Prostate gland (tissue), 2 donors: ENCODE data around the gene HNF4A. TPM values are rescaled to one million over a fixed set of nuclear protein-coding genes. Genes with fewer than 3 reads are reported as not detected.

Experiments used
- DNase-seq: peaks from one replicate; pipeline ENCODE4 v3.0.0-alpha.2; 2019; ENCODE audit warnings: low spot score
- H3K27ac ChIP-seq, 2 donors: fragments of 200-600 bp; sonication (generic); 2 replicates each; pipeline ENCODE4 v1.5.1; 2017 to 2019
- H3K27me3 ChIP-seq: fragments of 200-600 bp; sonication (generic); replicated peaks from 2 replicates; pipeline ENCODE4 v1.5.1; 2019; ENCODE audit not compliant: insufficient read depth
- H3K36me3 ChIP-seq, 2 donors: fragments of 200-600 bp; sonication (generic); 1 replicate in 1 of 2; 2 replicates in 1 of 2; pipeline versions ENCODE4 v1.5.1 to v1.8.1; 2017 to 2019
- H3K4me1 ChIP-seq: fragments of 200-600 bp; sonication (generic); replicated peaks from 2 replicates; pipeline ENCODE4 v1.5.1; 2019
- H3K4me3 ChIP-seq, 2 donors: fragments of 200-600 bp; sonication (generic); 2 replicates each; pipeline ENCODE4 v1.5.1; 2017 to 2019
- H3K9me3 ChIP-seq: fragments of 200-600 bp; sonication (generic); 2 replicates; pipeline ENCODE4 v1.5.1; 2017
- POLR2A ChIP-seq: fragments of 450-650 bp; IDR thresholded peaks from one replicate; pipeline ENCODE4 v1.6.1; 2016; ENCODE audit warnings: antibody characterized with exemption, mild to moderate bottlenecking
- POLR2AphosphoS5 ChIP-seq: sonication (generic); formaldehyde crosslinking; IDR thresholded peaks from one replicate; pipeline ENCODE4 v1.6.1; 2017; ENCODE audit warnings: antibody characterized with exemption
- WGBS: methylation state at CpG from one replicate; pipeline ENCODE4 v1.1.5; 2018; 5-methylcytosine and 5-hydroxymethylcytosine counted together
- intact Hi-C: fragments of 100-400 bp; cut with DNase I; formaldehyde crosslinking; loops from one replicate; pipeline ENCODE4 v1.14.2; 2022
- total RNA-seq, 2 donors: library from RNA; depleted of rRNA; stranded (reverse); fragments of >200 nt; gene quantifications; one replicate each; pipeline ENCODE4 v1.1.0, GENCODE V29; 2016
- TF ChIP-seq, protein P1 (sequence below), 4 experiments: fragments of 200-600 bp in 2 of 4; fragments of 450-650 bp in 2 of 4; sonication (generic) in 2 of 4; IDR thresholded peaks; 1 replicate in 3 of 4; 2 replicates in 1 of 4; pipeline ENCODE4 v1.5.1; 2016 to 2019; ENCODE audit warnings: antibody characterized with exemption in 4 of 4, mild to moderate bottlenecking in 2 of 4, moderate library complexity in 2 of 4

HNF4A gene
- total RNA-seq, 2 donors from 2014 or later: not detected

GRCh38 chr20:44411020-44411756 is 55.7 kb downstream of the HNF4A start:
- Histone ChIP-seq H3K27ac (no peak overlapping the region), H3K36me3 (no peaks in the 10 kb centered on the region), H3K9me3 (no peaks in the 10 kb centered on the region), H3K27me3 (no peaks in the 10 kb centered on the region), H3K4me3 (no peak overlapping the region), H3K4me1 (no peaks in the 10 kb centered on the region)
- intact Hi-C loops: no loop called here
- TF ChIP-seq, protein P1, sequence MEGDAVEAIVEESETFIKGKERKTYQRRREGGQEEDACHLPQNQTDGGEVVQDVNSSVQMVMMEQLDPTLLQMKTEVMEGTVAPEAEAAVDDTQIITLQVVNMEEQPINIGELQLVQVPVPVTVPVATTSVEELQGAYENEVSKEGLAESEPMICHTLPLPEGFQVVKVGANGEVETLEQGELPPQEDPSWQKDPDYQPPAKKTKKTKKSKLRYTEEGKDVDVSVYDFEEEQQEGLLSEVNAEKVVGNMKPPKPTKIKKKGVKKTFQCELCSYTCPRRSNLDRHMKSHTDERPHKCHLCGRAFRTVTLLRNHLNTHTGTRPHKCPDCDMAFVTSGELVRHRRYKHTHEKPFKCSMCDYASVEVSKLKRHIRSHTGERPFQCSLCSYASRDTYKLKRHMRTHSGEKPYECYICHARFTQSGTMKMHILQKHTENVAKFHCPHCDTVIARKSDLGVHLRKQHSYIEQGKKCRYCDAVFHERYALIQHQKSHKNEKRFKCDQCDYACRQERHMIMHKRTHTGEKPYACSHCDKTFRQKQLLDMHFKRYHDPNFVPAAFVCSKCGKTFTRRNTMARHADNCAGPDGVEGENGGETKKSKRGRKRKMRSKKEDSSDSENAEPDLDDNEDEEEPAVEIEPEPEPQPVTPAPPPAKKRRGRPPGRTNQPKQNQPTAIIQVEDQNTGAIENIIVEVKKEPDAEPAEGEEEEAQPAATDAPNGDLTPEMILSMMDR (IDR thresholded peaks at IDR 0.05): no peak
- no peak for TF ChIP-seq POLR2A
- TF ChIP-seq POLR2AphosphoS5: no peak
- no peak for DNase-seq
- WGBS: 71% methylated on average over 27 of the region's 28 CpGs

DNA sequence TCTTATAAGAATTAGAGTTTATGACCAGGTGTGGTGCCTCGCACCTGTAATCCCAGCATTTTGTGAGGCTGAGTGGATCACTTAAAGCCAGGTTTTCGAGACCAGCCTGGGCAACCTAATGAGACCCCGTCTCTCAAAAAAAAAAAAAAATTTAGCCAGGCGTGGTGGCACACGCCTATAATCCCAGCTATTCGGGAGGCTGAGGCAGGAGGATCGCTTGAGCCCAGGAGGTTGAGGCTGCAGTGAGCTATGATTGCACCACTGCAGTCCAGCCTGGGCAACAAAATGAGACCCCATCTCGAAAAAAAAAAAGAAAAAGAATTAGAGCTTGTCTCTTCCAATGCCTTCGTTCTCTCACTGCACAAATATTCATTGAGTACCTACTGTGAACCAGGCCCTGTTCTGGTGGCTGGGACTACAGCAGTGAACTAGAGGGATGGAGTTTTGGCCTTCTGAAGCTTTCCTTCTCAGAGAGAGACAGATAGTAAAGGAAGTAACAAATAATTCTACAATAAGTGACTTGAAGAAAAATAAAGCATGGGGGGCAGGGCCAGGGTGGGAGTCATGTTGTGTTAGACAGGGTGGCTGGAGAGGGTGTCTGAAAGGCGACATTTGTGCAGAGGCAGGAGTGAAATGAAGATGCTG is 56.4 kb downstream of the HNF4A start:
- no peak overlapping the region for H3K4me3 ChIP-seq
- no peaks in the 10 kb centered on the region for H3K9me3 ChIP-seq
- H3K27ac ChIP-seq: no peak overlapping the region
- DNase-seq: no peak
- intact Hi-C loops: no loop called here
- no peaks in the 10 kb centered on the region for H3K27me3 ChIP-seq
- 76% methylated on average over 10 of the region's 10 CpGs for WGBS
- TF ChIP-seq POLR2A (no peak), POLR2AphosphoS5 (no peak)
- TF ChIP-seq, protein P1 (IDR thresholded peaks at IDR 0.05): no peak
- H3K4me1 ChIP-seq: no peaks in the 10 kb centered on the region
- no peaks in the 10 kb centered on the region for H3K36me3 ChIP-seq

DNA sequence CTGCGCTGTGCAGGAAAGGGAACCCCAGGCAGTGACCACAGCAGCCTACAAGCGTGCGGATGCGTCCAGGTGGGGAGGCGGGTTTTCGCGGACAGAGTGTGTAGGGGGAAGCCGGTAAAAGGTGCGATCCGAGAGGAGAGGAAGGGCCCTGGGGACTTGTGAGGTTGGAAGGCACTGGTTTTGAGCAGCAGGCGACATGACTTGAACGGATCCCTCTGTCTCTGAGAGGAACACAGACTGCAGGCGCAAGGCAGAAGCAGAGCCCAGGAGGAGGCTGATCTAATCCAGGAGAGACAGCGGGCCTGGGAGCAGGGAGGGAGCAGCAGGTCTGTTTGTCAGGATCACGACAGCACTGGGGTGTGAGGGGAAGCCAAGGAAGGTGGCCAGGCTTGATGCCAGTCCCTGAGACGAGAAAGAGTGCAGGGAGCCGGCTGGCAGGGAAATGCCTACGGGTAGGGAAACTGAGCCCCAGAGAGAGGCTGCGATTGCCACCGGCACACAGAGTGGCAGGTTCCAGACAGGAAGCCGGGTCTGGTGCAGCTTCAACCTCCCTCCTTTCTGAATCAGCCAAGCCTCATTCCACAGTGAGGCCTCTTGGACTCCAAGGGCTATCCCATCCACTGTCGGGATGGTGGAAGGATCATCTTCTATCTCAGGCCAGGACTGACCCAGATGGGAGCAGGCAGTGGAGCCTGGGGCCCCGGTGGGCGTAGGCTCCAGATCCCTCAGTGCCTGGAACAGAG is 57.1 kb downstream of the HNF4A start:
- Histone ChIP-seq H3K4me3 (no peak overlapping the region), H3K36me3 (no peaks in the 10 kb centered on the region), H3K27ac (no peak overlapping the region), H3K4me1 (no peaks in the 10 kb centered on the region), H3K27me3 (no peaks in the 10 kb centered on the region), H3K9me3 (no peaks in the 10 kb centered on the region)
- no peak for DNase-seq
- intact Hi-C loops: no loop called here
- TF ChIP-seq POLR2A (no peak), POLR2AphosphoS5 (no peak)
- TF ChIP-seq, protein P1 (IDR thresholded peaks at IDR 0.05): no peak
- WGBS: 65% methylated on average over 24 of the region's 24 CpGs

DNA sequence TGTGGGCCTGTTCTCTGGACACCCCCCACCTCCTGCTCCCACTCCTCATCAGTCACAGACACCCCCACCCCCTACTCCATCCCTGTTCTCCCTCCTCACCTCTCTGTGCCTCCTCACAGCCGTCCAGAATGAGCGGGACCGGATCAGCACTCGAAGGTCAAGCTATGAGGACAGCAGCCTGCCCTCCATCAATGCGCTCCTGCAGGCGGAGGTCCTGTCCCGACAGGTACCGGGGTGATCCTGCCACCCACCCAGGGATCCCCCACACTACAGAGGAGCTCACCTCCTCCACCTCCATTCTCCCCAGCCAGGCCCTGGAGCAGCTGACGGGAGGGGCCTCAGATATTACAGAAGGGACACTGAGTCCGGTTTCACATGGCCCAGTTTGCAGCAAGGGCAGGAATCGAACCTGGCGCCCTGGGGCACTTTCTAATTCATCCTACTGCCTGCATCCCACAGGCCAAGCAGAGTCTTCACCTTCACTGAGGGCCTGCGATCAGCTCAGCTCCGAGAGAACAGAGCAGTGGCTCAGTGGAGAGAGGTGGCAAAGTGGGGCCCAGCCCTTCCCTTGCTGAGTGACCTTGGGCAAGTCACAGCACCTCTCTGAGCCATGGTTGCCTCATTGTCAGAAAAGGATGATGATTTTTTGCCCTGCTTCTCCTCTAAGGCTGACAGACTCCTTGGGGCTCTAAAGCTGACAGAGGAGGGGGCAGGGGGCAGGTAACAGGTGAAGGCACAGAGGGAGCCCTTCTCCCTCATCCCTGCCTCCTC is 58.3 kb downstream of the HNF4A start:
- TF ChIP-seq, protein P1 (IDR thresholded peaks at IDR 0.05): no peak
- TF ChIP-seq POLR2A: no peak
- TF ChIP-seq POLR2AphosphoS5: no peak
- Histone ChIP-seq H3K4me1 (no peaks in the 10 kb centered on the region), H3K36me3 (no peaks in the 10 kb centered on the region), H3K4me3 (no peak overlapping the region), H3K27me3 (no peaks in the 10 kb centered on the region), H3K9me3 (no peaks in the 10 kb centered on the region), H3K27ac (no peak overlapping the region)
- intact Hi-C loops: no loop called here
- no peak for DNase-seq
- 92% methylated on average over 14 of the region's 14 CpGs for WGBS
